Osteocyte (in vitro differentiated cells): ENCODE data around the gene PCDHGB4. TPM values are rescaled to one million over a fixed set of nuclear protein-coding genes. Genes with fewer than 3 reads are reported as not detected.
A peak's percentile ranks its signal among the peaks of the same experiment; 100 is the strongest.
"Not testable (repeated sequence)": the region's sequence is repeated elsewhere in the genome, so short reads cannot be mapped to it uniquely, and the experiment has no call there.

Source experiments
- DNase-seq: peaks from one replicate; pipeline ENCODE4 v3.0.0; 2021; ENCODE audit warnings: mixed read lengths; ENCODE audit not compliant: unreplicated experiment; ENCODE audit errors: extremely low spot score
- H3K27ac Mint-ChIP-seq: one replicate; pipeline ENCODE4 v1.8.0; 2021; ENCODE audit warnings: mild to moderate bottlenecking, mixed read lengths; ENCODE audit not compliant: unreplicated experiment
- H3K27me3 Mint-ChIP-seq: one replicate; pipeline ENCODE4 v1.8.0; 2021; ENCODE audit warnings: mixed read lengths; ENCODE audit not compliant: unreplicated experiment
- H3K36me3 Mint-ChIP-seq: one replicate; pipeline ENCODE4 v1.8.0; 2021; ENCODE audit warnings: mixed read lengths; ENCODE audit not compliant: unreplicated experiment
- H3K4me1 Mint-ChIP-seq: one replicate; pipeline ENCODE4 v1.8.0; 2021; ENCODE audit warnings: mixed read lengths; ENCODE audit not compliant: unreplicated experiment
- H3K4me3 Mint-ChIP-seq: one replicate; pipeline ENCODE4 v1.8.0; 2021; ENCODE audit warnings: mild to moderate bottlenecking, moderate library complexity, mixed read lengths; ENCODE audit not compliant: unreplicated experiment
- H3K9me3 Mint-ChIP-seq: one replicate; pipeline ENCODE4 v1.8.0; 2021; ENCODE audit warnings: mixed read lengths; ENCODE audit not compliant: unreplicated experiment
- CTCF ChIP-seq: fragments of 200-600 bp; sonication (generic); IDR thresholded peaks from 2 replicates; pipeline ENCODE4 v1.5.0; 2021; ENCODE audit warnings: antibody characterized with exemption, mild to moderate bottlenecking, moderate library complexity
- total RNA-seq: library from RNA; stranded (reverse); gene quantifications from 2 replicates; pipeline ENCODE4 v1.2.1, GENCODE V29; 2021

The PCDHGB4 gene
- total RNA-seq, 1 donor from 2014 or later, result 10.8 TPM

- Mint-ChIP-seq H3K27me3 (no peaks in the 10 kb centered on the region), H3K9me3 (peaks cover 12% of the 10 kb centered on the region), H3K4me3 (no peak overlapping the region), H3K4me1 (no peaks in the 10 kb centered on the region), H3K36me3 (peaks cover 7% of the 10 kb centered on the region), H3K27ac (no peak overlapping the region)
- DNase-seq, result no peak
- TF ChIP-seq CTCF, result no peak
These were observed 11.1 kb downstream of the PCDHGB4 start for GRCh38 chr5:141398608-141399007.

- TF ChIP-seq CTCF, result no peak
- Mint-ChIP-seq H3K4me3 (no peak overlapping the region), H3K4me1 (no peaks in the 10 kb centered on the region), H3K27me3 (no peaks in the 10 kb centered on the region), H3K9me3 (peaks cover 11% of the 10 kb centered on the region), H3K36me3 (peaks cover 4% of the 10 kb centered on the region), H3K27ac (no peak overlapping the region)
- DNase-seq, result no peak
These were observed 12.2 kb downstream of the PCDHGB4 start for GRCh38 chr5:141399555-141400258.

- Mint-ChIP-seq H3K9me3 (peaks cover 11% of the 10 kb centered on the region), H3K4me3 (no peak within 1 kb of the TSS), H3K4me1 (peaks cover 2% of the 10 kb centered on the region), H3K27me3 (no peaks in the 10 kb centered on the region), H3K27ac (no peak within 1 kb of the TSS), H3K36me3 (peaks cover 9% of the 10 kb centered on the region)
- peak; percentile 27 for TF ChIP-seq CTCF
- DNase-seq, result no peak
These were observed 15.2 kb downstream of the PCDHGB4 start, which contains the start of gene PCDHGA9 for GRCh38 chr5:141402553-141403243. TSS of gene PCDHGA9 (plus strand) at chr5:141402778. CDS start at chr5:141402953, 175 bp downstream.

GRCh38 chr5:141403387-141403786 is 15.9 kb downstream of the PCDHGB4 start:
- no peak for DNase-seq
- H3K36me3 Mint-ChIP-seq, result peaks cover 15% of the 10 kb centered on the region
- H3K27me3 Mint-ChIP-seq, result no peaks in the 10 kb centered on the region
- TF ChIP-seq CTCF, result no peak
- peaks cover 7% of the 10 kb centered on the region for H3K4me1 Mint-ChIP-seq
- H3K27ac Mint-ChIP-seq, result no peak overlapping the region
- H3K4me3 Mint-ChIP-seq, result no peak overlapping the region
- peaks cover 14% of the 10 kb centered on the region for H3K9me3 Mint-ChIP-seq

- peak; percentile 89 for TF ChIP-seq CTCF
- H3K27ac Mint-ChIP-seq, result peak within 1 kb of the TSS; percentile 97
- peaks cover 13% of the 10 kb centered on the region for H3K9me3 Mint-ChIP-seq
- peak within 1 kb of the TSS; percentile 86 for H3K4me3 Mint-ChIP-seq
- peaks cover 37% of the 10 kb centered on the region for H3K36me3 Mint-ChIP-seq
- peak; percentile 92 for DNase-seq
- peaks cover 23% of the 10 kb centered on the region for H3K4me1 Mint-ChIP-seq
- H3K27me3 Mint-ChIP-seq, result not testable (repeated sequence)
These were observed 20.4 kb downstream of the PCDHGB4 start, which contains the start of gene PCDHGB6 for GRCh38 chr5:141407790-141408505. TSS of gene PCDHGB6 (plus strand) at chr5:141408021. CDS start at chr5:141408203, 182 bp downstream.
